Kidney (tissue), 14 donors: ENCODE measurements around the gene PLEKHA6. TPM values are rescaled to one million over a fixed set of nuclear protein-coding genes. Genes with fewer than 3 reads are reported as not detected.

Experiments
- DNase-seq, 5 donors: peaks; one replicate each; pipeline ENCODE4 v3.0.0-alpha.2; 2013 to 2020
- FAIRE-seq: peaks from 2 replicates; lab custom pipeline; 2012; peaks lifted over from hg19 to GRCh38; lab: Jason Lieb, UNC
- H3K27ac ChIP-seq, 2 donors: one replicate each; pipeline ENCODE4 v1.7.0; 2013; ENCODE audit warnings: low read depth in 2 of 2, low read length in 2 of 2, inconsistent platforms in 1 of 2
- H3K27me3 ChIP-seq: one replicate; pipeline ENCODE4 v1.7.1; 2013; ENCODE audit warnings: low read length, inconsistent platforms; ENCODE audit not compliant: control insufficient read depth, insufficient read depth
- H3K36me3 ChIP-seq, 3 donors: one replicate each; pipeline versions ENCODE4 v1.7.0 to v1.7.1; 2013; ENCODE audit warnings: low read length in 3 of 3, control low read depth in 1 of 3, inconsistent platforms in 1 of 3; ENCODE audit not compliant: insufficient read depth in 3 of 3, control insufficient read depth in 2 of 3
- H3K4me1 ChIP-seq, 3 donors: one replicate each; pipeline versions ENCODE4 v1.7.0 to v1.7.1; 2013; ENCODE audit warnings: low read length in 3 of 3, inconsistent platforms in 1 of 3, low read depth in 1 of 3; ENCODE audit not compliant: control insufficient read depth in 2 of 3, insufficient read depth in 2 of 3
- H3K4me3 ChIP-seq, 3 donors: one replicate each; pipeline versions ENCODE4 v1.7.0 to v1.8.1; 2013; ENCODE audit warnings: low read length in 3 of 3, control low read depth in 1 of 3, inconsistent platforms in 1 of 3
- H3K9ac ChIP-seq, 3 donors: one replicate each; pipeline versions ENCODE4 v1.7.0 to v1.7.1; 2013; ENCODE audit warnings: low read length in 3 of 3, control low read depth in 1 of 3, inconsistent platforms in 1 of 3
- H3K9me3 ChIP-seq, 3 donors: one replicate each; pipeline versions ENCODE4 v1.7.0 to v1.7.1; 2013; ENCODE audit warnings: low read length in 3 of 3, control low read depth in 1 of 3, inconsistent platforms in 1 of 3; ENCODE audit not compliant: control insufficient read depth in 2 of 3, insufficient read depth in 1 of 3
- intact Hi-C: fragments of 100-400 bp; cut with DNase I; formaldehyde crosslinking; loops from one replicate; pipeline ENCODE4 v1.11.1; 2022
- polyA plus RNA-seq: library from polyadenylated mRNA; stranded (reverse); fragments of 350-450 nt; fragmentation: Illumina TruSeq; extraction: RNeasy Lipid Tissue Mini Kit (QIAGEN cat#74804); gene quantifications from one replicate; pipeline ENCODE4 v1.2.3, GENCODE V29; 2014; ENCODE audit warnings: low read depth, low replicate concordance; ENCODE audit not compliant: insufficient read depth
- total RNA-seq: library from RNA; stranded (reverse); fragmentation: NEBNext Ultra II Directional; extraction: Animal tissue kit (Norgen Biotek cat#: 25700); gene quantifications from one replicate; pipeline ENCODE4 v1.2.1, GENCODE V29; 2021
- TF ChIP-seq, protein P1 (sequence below): IDR thresholded peaks from 3 replicates; pipeline ENCODE4 v1.5.1; 2012; ENCODE audit warnings: mild to moderate bottlenecking, moderate library complexity, borderline replicate concordance; ENCODE audit not compliant: insufficient read depth; ENCODE audit errors: extremely low read depth
- donor health status: control.
- donor health status: control.
- donor health status: control.
- donor health status: control.
- donor health status: control.
- donor health status: DM: yes; HTN: yes; CAD: no.
- donor health status: Normal renal cell carcinoma (clear cell type).

PLEKHA6 gene
- total and polyA plus RNA-seq, 2 donors from 2014 or later, result 17.5 to 65.1 TPM

DNA sequence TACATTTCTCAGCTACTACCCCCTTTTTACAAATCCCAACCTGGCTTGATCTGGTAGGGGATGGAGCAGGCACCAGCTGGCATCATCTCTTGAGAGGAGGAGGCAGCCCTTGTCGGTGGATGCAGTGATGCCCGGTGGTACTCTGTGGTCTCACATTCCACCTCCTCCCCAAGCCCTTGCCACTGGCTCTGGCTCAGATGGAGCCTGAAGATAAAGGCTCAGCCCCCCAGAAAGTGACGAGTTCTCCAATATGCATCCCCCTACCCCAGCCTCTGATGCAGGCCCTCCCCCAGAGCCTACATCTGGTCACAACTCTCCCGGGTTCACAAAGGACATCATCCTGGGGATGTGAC lies 142.1 kb downstream of the PLEKHA6 start:
- peaks cover 0 to 5% (median 0%) of the 10 kb centered on the region in 3 donors for H3K4me1 ChIP-seq
- TF ChIP-seq, protein P1, sequence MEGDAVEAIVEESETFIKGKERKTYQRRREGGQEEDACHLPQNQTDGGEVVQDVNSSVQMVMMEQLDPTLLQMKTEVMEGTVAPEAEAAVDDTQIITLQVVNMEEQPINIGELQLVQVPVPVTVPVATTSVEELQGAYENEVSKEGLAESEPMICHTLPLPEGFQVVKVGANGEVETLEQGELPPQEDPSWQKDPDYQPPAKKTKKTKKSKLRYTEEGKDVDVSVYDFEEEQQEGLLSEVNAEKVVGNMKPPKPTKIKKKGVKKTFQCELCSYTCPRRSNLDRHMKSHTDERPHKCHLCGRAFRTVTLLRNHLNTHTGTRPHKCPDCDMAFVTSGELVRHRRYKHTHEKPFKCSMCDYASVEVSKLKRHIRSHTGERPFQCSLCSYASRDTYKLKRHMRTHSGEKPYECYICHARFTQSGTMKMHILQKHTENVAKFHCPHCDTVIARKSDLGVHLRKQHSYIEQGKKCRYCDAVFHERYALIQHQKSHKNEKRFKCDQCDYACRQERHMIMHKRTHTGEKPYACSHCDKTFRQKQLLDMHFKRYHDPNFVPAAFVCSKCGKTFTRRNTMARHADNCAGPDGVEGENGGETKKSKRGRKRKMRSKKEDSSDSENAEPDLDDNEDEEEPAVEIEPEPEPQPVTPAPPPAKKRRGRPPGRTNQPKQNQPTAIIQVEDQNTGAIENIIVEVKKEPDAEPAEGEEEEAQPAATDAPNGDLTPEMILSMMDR, result no peak
- intact Hi-C loops, result loop anchor here (10.0 kb wide), 1 partner anchor 147 kb away; no protein-coding TSS in a partner anchor

DNA sequence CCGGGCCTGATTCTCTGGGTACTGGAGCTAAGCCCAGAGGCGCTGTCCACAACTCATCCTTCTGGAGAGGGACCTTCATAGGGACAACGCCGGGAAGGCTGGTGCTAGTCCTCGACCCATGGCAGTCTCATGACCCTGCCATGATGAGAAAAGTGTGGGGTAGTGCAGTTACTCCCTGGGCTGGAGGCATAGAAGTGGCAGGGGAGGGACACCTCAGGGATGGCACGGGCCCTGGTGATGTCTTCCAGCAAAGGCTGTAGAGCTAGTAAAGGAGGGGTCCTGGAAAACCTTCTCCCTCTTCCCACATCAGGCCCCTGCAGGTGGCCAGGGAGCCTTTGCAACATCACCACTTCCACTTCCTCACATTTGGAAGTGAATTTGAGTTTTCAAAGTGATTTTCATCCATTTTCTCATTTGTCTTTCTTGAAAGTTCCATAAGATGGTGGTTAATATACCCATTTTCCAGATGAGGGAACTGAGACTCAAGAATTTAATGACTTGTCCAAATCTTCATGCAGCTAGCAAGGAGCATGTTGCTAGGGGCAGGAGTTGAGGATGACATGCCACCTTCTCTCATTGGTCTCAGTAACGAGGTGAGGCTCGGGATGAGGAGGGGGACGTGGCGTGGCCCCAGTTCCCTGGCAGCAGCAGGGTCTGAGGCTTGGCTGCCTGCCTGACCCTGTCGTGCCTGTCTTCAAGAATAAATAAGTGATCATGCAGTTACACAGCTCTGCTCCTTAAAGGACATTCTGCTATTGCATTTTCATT lies 142.7 kb downstream of the PLEKHA6 start:
- TF ChIP-seq, protein P1, result no peak
- FAIRE-seq, result no peak
- intact Hi-C loops, result loop anchor here (10.0 kb wide), 1 partner anchor 148 kb away; no protein-coding TSS in a partner anchor

More for the DNA sequence above, 142.1 kb downstream of the PLEKHA6 start:
- H3K27me3 ChIP-seq, result no peaks in the 10 kb centered on the region
- peaks cover 0 to 11% (median 4%) of the 10 kb centered on the region in 3 donors for H3K36me3 ChIP-seq
- FAIRE-seq (no peak), DNase-seq (no peak)
- H3K4me3 ChIP-seq, result no peak overlapping the region
- no peaks in the 10 kb centered on the region for H3K9me3 ChIP-seq
- H3K9ac ChIP-seq, result no peak overlapping the region
- no peak overlapping the region for H3K27ac ChIP-seq

DNA sequence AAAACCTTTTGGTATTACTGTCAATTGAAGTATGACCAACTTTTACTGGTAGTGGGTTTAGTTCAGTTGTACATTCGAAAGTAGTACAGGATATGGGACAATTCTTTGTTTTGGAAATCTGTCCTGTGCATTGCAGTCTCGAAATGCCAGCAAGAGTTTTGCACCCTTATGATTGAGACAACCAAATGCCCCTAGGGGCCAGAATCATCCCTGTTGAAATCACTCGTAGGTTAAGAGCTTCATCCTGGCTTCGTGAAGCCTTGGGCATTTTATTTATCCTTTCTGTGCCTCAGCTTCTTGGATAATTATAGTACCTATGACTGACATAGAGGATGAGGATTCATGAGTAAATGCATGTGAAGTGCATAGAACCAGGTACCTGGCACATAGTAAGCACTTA lies 143.5 kb downstream of the PLEKHA6 start:
- Histone ChIP-seq H3K27me3 (no peaks in the 10 kb centered on the region), H3K4me1 (peaks cover 0 to 5% (median 0%) of the 10 kb centered on the region in 3 donors), H3K9me3 (no peaks in the 10 kb centered on the region), H3K27ac (no peak overlapping the region), H3K4me3 (no peak overlapping the region), H3K9ac (no peak overlapping the region), H3K36me3 (peaks cover 0 to 6% (median 0%) of the 10 kb centered on the region in 3 donors)
- DNase-seq, result no peak
- TF ChIP-seq, protein P1, result no peak
- no peak for FAIRE-seq
- intact Hi-C loops, result loop anchor here (10.0 kb wide), 1 partner anchor 149 kb away; no protein-coding TSS in a partner anchor

More for the DNA sequence above, 142.7 kb downstream of the PLEKHA6 start:
- DNase-seq, result no peak
- Histone ChIP-seq H3K27me3 (no peaks in the 10 kb centered on the region), H3K9ac (no peak overlapping the region), H3K4me3 (no peak overlapping the region), H3K9me3 (no peaks in the 10 kb centered on the region), H3K27ac (no peak overlapping the region), H3K4me1 (peaks cover 0 to 5% (median 0%) of the 10 kb centered on the region in 3 donors), H3K36me3 (peaks cover 0 to 8% (median 0%) of the 10 kb centered on the region in 3 donors)
